GM13977 (cell line): ENCODE data around the gene SIGLEC12.

ENCODE experiments used
- DNase-seq: peaks from one replicate; pipeline ENCODE4 v3.0.0; 2012; ENCODE audit warnings: low spot score
- CTCF ChIP-seq: IDR thresholded peaks from 2 replicates; pipeline ENCODE4 v1.5.1; 2012; ENCODE audit warnings: mild to moderate bottlenecking, control low read depth; ENCODE audit not compliant: insufficient read depth; ENCODE audit errors: extremely low read depth, missing control alignments
- in situ Hi-C: fragments of 300-500 bp; cut with MboI; formaldehyde crosslinking; loops from one replicate; pipeline ENCODE4 v1.12.0; 2022; ENCODE audit warnings: low sequenced_read_pairs, low pct_unique_long_range_greater_than_20kb, mixed read lengths, inconsistent platforms; ENCODE audit not compliant: unreplicated experiment

The SIGLEC12 gene

GRCh38 chr19:51539821-51540366 is 38.3 kb upstream of the SIGLEC12 start:
- in situ Hi-C loops: no loop called here
- no peak for DNase-seq
- no peak for TF ChIP-seq CTCF

- in situ Hi-C loops: no loop called here
These were observed 33.9 kb upstream of the SIGLEC12 start for GRCh38 chr19:51535535-51535934.

GRCh38 chr19:51531349-51532315 is 30.0 kb upstream of the SIGLEC12 start, which contains the start of gene SIGLEC6:
SIGLEC6 (minus strand) TSS chr19:51531670; CDS start chr19:51531648, 22 bp downstream.
- peak; percentile 60 for DNase-seq
- in situ Hi-C loops: no loop called here
- no peak for TF ChIP-seq CTCF

More at GRCh38 chr19:51535535-51535934, 33.9 kb upstream of the SIGLEC12 start:
- DNase-seq: no peak
- TF ChIP-seq CTCF: no peak

- no peak for DNase-seq
- no peak for TF ChIP-seq CTCF
- in situ Hi-C loops: no loop called here
These were observed 29.0 kb upstream of the SIGLEC12 start for GRCh38 chr19:51530616-51531015.

- in situ Hi-C loops: no loop called here
- no peak for DNase-seq
- TF ChIP-seq CTCF: no peak
These were observed 27.7 kb upstream of the SIGLEC12 start for GRCh38 chr19:51529301-51529700.

- no peak for DNase-seq
- TF ChIP-seq CTCF: no peak
- in situ Hi-C loops: no loop called here
These were observed 24.1 kb upstream of the SIGLEC12 start for GRCh38 chr19:51525651-51526050.
